K562 (cell line): Measurements from ENCODE around the gene CNIH4. TPM values are rescaled to one million over a fixed set of nuclear protein-coding genes. Genes with fewer than 3 reads are reported as not detected.

Experiments
- ATAC-seq: fragments of 200-7000 bp; cut with Tn5 transposase; 3 replicates; pipeline ENCODE4 v1.9.1; 2020; ENCODE audit warnings: moderate library complexity
- BruUV-seq: library from RNA; stranded (reverse); fragments of 400-500 nt; replicated peaks from 2 replicates; lab custom pipeline; 2021; lab: Mats Ljungman, UMichigan
- CTCF ChIA-PET: fragments of 300-600 bp; formaldehyde crosslinking; extraction: SDS; loops from one replicate; lab custom pipeline; 2021; ENCODE audit warnings: low intra/inter-chr PET ratio; lab: Yijun Ruan, JAX
- POLR2A ChIA-PET: fragments of 300-600, 350-650 bp; sonication (Branson Sonifier 250); formaldehyde crosslinking; extraction: SDS; loops from one replicate; lab custom pipeline; 2021; ENCODE audit warnings: antibody characterized with exemption, inconsistent platforms; lab: Yijun Ruan, JAX
- DNase-seq, 4 experiments: peaks; one replicate each; pipeline versions ENCODE4 v3.0.0 to v3.0.0-alpha.2; 2011 to 2018; ENCODE audit warnings: low spot score in 3 of 4, mixed read lengths in 3 of 4; ENCODE audit errors: extremely low read depth in 1 of 4
- FAIRE-seq: peaks from 2 replicates; lab custom pipeline; 2011; peaks lifted over from hg19 to GRCh38; lab: Jason Lieb, UNC
- H2AFZ ChIP-seq: 2 replicates; pipeline ENCODE4 v1.6.0; 2011; ENCODE audit warnings: low read depth, low read length, control low read depth, inconsistent platforms
- H3K27ac ChIP-seq: fragments of 200-600 bp; 3 replicates; pipeline ENCODE4 v1.8.0; 2011; ENCODE audit warnings: low read depth, mild to moderate bottlenecking, control low read depth, inconsistent platforms, low read length, moderate library complexity, mixed read lengths; ENCODE audit errors: extremely low read depth
- H3K27me3 ChIP-seq, 2 experiments: fragments of 300-600 bp in 1 of 2; 2 replicates in 1 of 2; 3 replicates in 1 of 2; pipeline versions ENCODE4 v1.6.0 to v1.8.0; 2011; ENCODE audit warnings: inconsistent platforms in 2 of 2, low read length in 2 of 2, mild to moderate bottlenecking in 1 of 2, mixed read lengths in 1 of 2, moderate library complexity in 1 of 2; ENCODE audit not compliant: control insufficient read depth in 2 of 2, insufficient read depth in 2 of 2
- H3K36me3 ChIP-seq: fragments of 300-600 bp; 3 replicates; pipeline ENCODE4 v1.8.0; 2011; ENCODE audit warnings: mild to moderate bottlenecking, low read length, inconsistent platforms; ENCODE audit not compliant: control insufficient read depth, insufficient read depth
- H3K4me1 ChIP-seq, 2 experiments: fragments of 200-600 bp in 1 of 2; replicated peaks in 1 of 2; 2 replicates in 1 of 2; 3 replicates in 1 of 2; pipeline versions ENCODE4 v1.5.1 to v1.8.0; 2011; ENCODE audit warnings: inconsistent platforms in 2 of 2, low read length in 2 of 2, mild to moderate bottlenecking in 1 of 2, mixed read lengths in 1 of 2, moderate library complexity in 1 of 2; ENCODE audit not compliant: control insufficient read depth in 2 of 2, insufficient read depth in 2 of 2
- H3K4me2 ChIP-seq: 2 replicates; pipeline ENCODE4 v1.6.1; 2011; ENCODE audit warnings: low read length, control low read depth, inconsistent platforms, mixed read lengths; ENCODE audit not compliant: insufficient read depth
- H3K4me3 ChIP-seq: fragments of 200-600 bp; sonication (generic), shearing (Covaris generic); 2 replicates; pipeline ENCODE4 v1.5.1; 2016; ENCODE audit warnings: control low read depth, inconsistent platforms
- H3K79me2 ChIP-seq: fragments of 200-600 bp; 3 replicates; pipeline ENCODE4 v1.8.0; 2011; ENCODE audit warnings: low read length, inconsistent platforms; ENCODE audit not compliant: control insufficient read depth, insufficient read depth
- H3K9ac ChIP-seq, 2 experiments: 2 replicates each; pipeline versions ENCODE4 v1.6.0 to v1.6.1; 2011; ENCODE audit warnings: low read depth in 2 of 2, low read length in 2 of 2, control low read depth in 1 of 2, inconsistent platforms in 1 of 2, mild to moderate bottlenecking in 1 of 2, mixed read lengths in 1 of 2; ENCODE audit not compliant: insufficient read depth in 1 of 2
- H3K9me1 ChIP-seq: one replicate; pipeline ENCODE4 v1.6.0; 2011; ENCODE audit warnings: inconsistent platforms, mild to moderate bottlenecking, low read length, moderate library complexity; ENCODE audit not compliant: control insufficient read depth, insufficient read depth
- H3K9me3 ChIP-seq: replicated peaks from 2 replicates; pipeline ENCODE4 v1.5.1; 2011; ENCODE audit warnings: low read depth, low read length, inconsistent platforms; ENCODE audit not compliant: control insufficient read depth, insufficient read depth
- H4K20me1 ChIP-seq: replicated peaks from 2 replicates; pipeline ENCODE4 v1.6.1; 2011; ENCODE audit warnings: low read length, inconsistent platforms, mixed read lengths; ENCODE audit not compliant: control insufficient read depth, insufficient read depth
- FOXO4 ChIP-seq: fragments of 450-650 bp; formaldehyde crosslinking; IDR thresholded peaks from 2 replicates; pipeline ENCODE4 v1.4.0; 2020; ENCODE audit warnings: mild to moderate bottlenecking, moderate library complexity
- MLX ChIP-seq, 2 experiments: fragments of 450-650 bp in 1 of 2; sonication (generic) in 1 of 2; formaldehyde crosslinking; conservative IDR thresholded peaks; 2 replicates each; pipeline versions ENCODE4 v1.4.0 to v1.8.1; 2020 to 2022; ENCODE audit warnings: mild to moderate bottlenecking in 1 of 2, missing genetic modification reagents in 1 of 2
- POLR2AphosphoS5 ChIP-seq: IDR thresholded peaks from 2 replicates; pipeline ENCODE4 v1.6.1; 2011; ENCODE audit warnings: mild to moderate bottlenecking, low read depth, low read length, moderate library complexity; ENCODE audit not compliant: control insufficient read depth, insufficient read depth
- POLR2B ChIP-seq: fragments of 450-650 bp; IDR thresholded peaks from 2 replicates; pipeline ENCODE4 v1.6.1; 2018; ENCODE audit warnings: low read depth; ENCODE audit not compliant: partially characterized antibody
- ZNF507 ChIP-seq: conservative IDR thresholded peaks from 2 replicates; pipeline ENCODE4 v1.6.1; 2017; ENCODE audit warnings: missing genetic modification characterization, missing compliant biosample characterization
- ZNF764 ChIP-seq: fragments of 250-450 bp; sonication (Bioruptor Pico); IDR thresholded peaks from 2 replicates; pipeline ENCODE4 v1.4.0; 2020; ENCODE audit warnings: low read depth, mild to moderate bottlenecking, moderate library complexity
- WGBS: fragments of 100-300 bp; shearing (Covaris generic); methylation state at CpG from one replicate; pipeline ENCODE4 v1.1.6; 2016; ENCODE audit warnings: low coverage, mixed read lengths; ENCODE audit not compliant: insufficient coverage; ENCODE audit errors: missing lambda C conversion rate; 5-methylcytosine and 5-hydroxymethylcytosine counted together
- in situ Hi-C: fragments of 300-500 bp; cut with MboI; formaldehyde crosslinking; loops from 4 replicates; pipeline ENCODE4 v1.15.0; 2018; ENCODE audit warnings: inconsistent platforms, mixed read lengths
- intact Hi-C: fragments of 100-400 bp; cut with micrococcal nuclease; formaldehyde crosslinking; loops from 2 replicates; pipeline ENCODE4 v1.14.2; 2022
- polyA plus RNA-seq, 8 experiments: library from polyadenylated mRNA; depleted of rRNA in 4 of 8; stranded (reverse) in 5 of 8; unstranded in 3 of 8; fragments of >200 nt; fragmentation: Nextera tagmentation in 2 of 8; fragmentation: Illumina TruSeq in 1 of 8; extraction: Ambion mirVana in 2 of 8; extraction: Trizol in 1 of 8; gene quantifications; 2 replicates each; pipeline versions ENCODE4 v1.2.1 to v1.2.3, GENCODE V29; 2011 to 2014; ENCODE audit warnings: inconsistent platforms in 1 of 8, missing spikeins in 1 of 8
- total RNA-seq, 7 experiments: library from RNA; depleted of rRNA in 6 of 7; stranded (reverse); fragments of >200 nt in 6 of 7; fragmentation: Illumina TruSeq in 2 of 7; extraction: Trizol in 2 of 7; gene quantifications; 2 replicates each; pipeline versions ENCODE4 v1.2.1 to v1.2.3, GENCODE V29; 2011 to 2021; ENCODE audit warnings: low replicate concordance in 1 of 7

Gene CNIH4
- total and polyA plus RNA-seq, 9 of the 15 experiments (the other 6 are each of a cell fraction or from before 2014, with no cell fraction given): 41.3 to 266 (median 61.1) TPM

GRCh38 chr1:224411766-224412165, 55.1 kb downstream of the CNIH4 start:
- H3K9ac ChIP-seq: no peak overlapping the region
- no peak overlapping the region for H3K27ac ChIP-seq
- H2AFZ ChIP-seq: no peak overlapping the region
- H3K36me3 ChIP-seq: peaks cover 82% of the 10 kb centered on the region
- ATAC-seq (peak; percentile 25; the same call in 2 of the 3 replicates), FAIRE-seq (no peak), DNase-seq (no peak)
- in situ Hi-C loops: no loop called here
- TF ChIP-seq ZNF507 (tag): no peak
- no peak for TF ChIP-seq ZNF764 (CRISPR knock-in tag)
- TF ChIP-seq POLR2AphosphoS5: 0 out of 2 replicates have a peak, but pooled peaks have one; percentile 21
- no peak for TF ChIP-seq FOXO4 (CRISPR knock-in tag)
- TF ChIP-seq POLR2B: peak; percentile 26
- TF ChIP-seq MLX (CRISPR knock-in tag; conservative IDR thresholded peaks at IDR 0.05): no peak
- intact Hi-C loops: no loop called here
- no peak overlapping the region for H3K4me3 ChIP-seq
- no peaks in the 10 kb centered on the region for H4K20me1 ChIP-seq
- 93% methylated on average over 1 of the region's 1 CpG for WGBS
- ChIA-PET CTCF (no interaction called here), POLR2A (interaction anchor here (1.0 to 2.5 kb wide), 8 partner anchors 8 to 48 kb away, joined by 3 to 12 read pairs (median 6); no protein-coding TSS in a partner anchor)
- BruUV-seq: no TSS peak
- no peaks in the 10 kb centered on the region for H3K27me3 ChIP-seq
- no peaks in the 10 kb centered on the region for H3K9me3 ChIP-seq
- no peaks in the 10 kb centered on the region for H3K9me1 ChIP-seq
- H3K79me2 ChIP-seq: no peaks in the 10 kb centered on the region
- no peaks in the 10 kb centered on the region for H3K4me1 ChIP-seq
- no peak overlapping the region for H3K4me2 ChIP-seq
